GM12878 (cell line): ENCODE data around the gene TTC33.

ENCODE experiments used
- CBFB ChIP-seq: IDR thresholded peaks from 2 replicates; pipeline ENCODE4 v1.6.1; 2016; ENCODE audit warnings: antibody characterized with exemption, low read depth
- MYC ChIP-seq: IDR thresholded peaks from 2 replicates; pipeline ENCODE4 v1.6.1; 2011; ENCODE audit warnings: mild to moderate bottlenecking, low read length, moderate library complexity, inconsistent platforms; ENCODE audit not compliant: insufficient read depth, insufficient replicate concordance, insufficient read length, severe bottlenecking
- NR2C2 ChIP-seq: IDR thresholded peaks from 2 replicates; pipeline ENCODE4 v1.6.1; 2011; ENCODE audit warnings: borderline replicate concordance, low read depth; ENCODE audit not compliant: control insufficient read depth, insufficient read length
- POLR2A ChIP-seq: IDR thresholded peaks from 2 replicates; pipeline ENCODE4 v1.6.1; 2011; ENCODE audit warnings: low read depth, mild to moderate bottlenecking, low read length
- RELA ChIP-seq: fragments of 450-650 bp; IDR thresholded peaks from 2 replicates; pipeline ENCODE4 v1.8.0; 2014; ENCODE audit warnings: borderline replicate concordance; ENCODE audit not compliant: partially characterized antibody
- SP1 ChIP-seq: IDR thresholded peaks from one replicate; pipeline ENCODE4 v1.6.1; 2011; ENCODE audit warnings: low read depth, low read length
- TF ChIP-seq, protein P1 (sequence below), 3 experiments: IDR thresholded peaks in 2 of 3; conservative IDR thresholded peaks in 1 of 3; 2 replicates each; pipeline ENCODE4 v1.5.1; 2011; ENCODE audit warnings: low read depth in 3 of 3, low read length in 3 of 3, mild to moderate bottlenecking in 3 of 3, control low read depth in 2 of 3, moderate library complexity in 2 of 3, inconsistent platforms in 1 of 3, mixed read lengths in 1 of 3; ENCODE audit not compliant: control insufficient read depth in 2 of 3, insufficient read depth in 1 of 3; ENCODE audit errors: extremely low read depth in 1 of 3

DNA sequence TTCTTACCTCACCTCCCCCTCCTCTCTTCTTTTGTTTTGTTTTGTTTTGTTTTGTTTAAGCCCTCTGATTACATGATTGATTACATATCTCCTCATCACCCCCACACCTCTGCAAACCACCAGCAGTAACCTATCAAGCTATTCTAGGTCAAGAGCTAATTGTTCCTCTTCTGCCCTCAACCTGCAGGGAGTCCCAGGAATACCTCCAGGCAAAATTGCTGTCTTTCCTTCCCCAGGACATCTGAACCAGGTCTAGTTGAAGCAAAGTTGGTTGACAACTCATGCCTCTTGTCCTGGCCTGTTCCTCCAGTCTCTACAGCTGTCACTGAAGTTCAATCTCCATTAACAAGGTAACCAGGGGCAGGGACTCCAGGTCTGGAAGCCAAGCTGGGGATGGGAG lies 156.1 kb downstream of the TTC33 start:
- TF ChIP-seq POLR2A (no peak), SP1 (no peak), NR2C2 (no peak), MYC (no peak), CBFB (no peak), RELA (no peak)
- TF ChIP-seq, protein P1, sequence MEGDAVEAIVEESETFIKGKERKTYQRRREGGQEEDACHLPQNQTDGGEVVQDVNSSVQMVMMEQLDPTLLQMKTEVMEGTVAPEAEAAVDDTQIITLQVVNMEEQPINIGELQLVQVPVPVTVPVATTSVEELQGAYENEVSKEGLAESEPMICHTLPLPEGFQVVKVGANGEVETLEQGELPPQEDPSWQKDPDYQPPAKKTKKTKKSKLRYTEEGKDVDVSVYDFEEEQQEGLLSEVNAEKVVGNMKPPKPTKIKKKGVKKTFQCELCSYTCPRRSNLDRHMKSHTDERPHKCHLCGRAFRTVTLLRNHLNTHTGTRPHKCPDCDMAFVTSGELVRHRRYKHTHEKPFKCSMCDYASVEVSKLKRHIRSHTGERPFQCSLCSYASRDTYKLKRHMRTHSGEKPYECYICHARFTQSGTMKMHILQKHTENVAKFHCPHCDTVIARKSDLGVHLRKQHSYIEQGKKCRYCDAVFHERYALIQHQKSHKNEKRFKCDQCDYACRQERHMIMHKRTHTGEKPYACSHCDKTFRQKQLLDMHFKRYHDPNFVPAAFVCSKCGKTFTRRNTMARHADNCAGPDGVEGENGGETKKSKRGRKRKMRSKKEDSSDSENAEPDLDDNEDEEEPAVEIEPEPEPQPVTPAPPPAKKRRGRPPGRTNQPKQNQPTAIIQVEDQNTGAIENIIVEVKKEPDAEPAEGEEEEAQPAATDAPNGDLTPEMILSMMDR (IDR thresholded peaks at IDR 0.05 in 2 of 3, conservative IDR thresholded peaks at IDR 0.05 in 1 of 3; ENCODE audit: control insufficient read depth in 2 of 3, extremely low read depth in 1 of 3, insufficient read depth in 1 of 3, low read depth in 3 of 3, low read length in 3 of 3) = no peak
